Measurements from ENCODE around the gene GPR151.

Gene GPR151

GRCh38 chr5:146527785-146528184, 11.8 kb upstream of the GPR151 start:
- no peaks in the 10 kb centered on the region for H3K9me2 ChIP-seq (replicated peaks; ENCODE audit: control insufficient read depth, low read length)
- H3K4me3 ChIP-seq (ENCODE audit: low read length), result no peak overlapping the region
- no peaks in the 10 kb centered on the region for H3F3A ChIP-seq (ENCODE audit: control insufficient read depth, insufficient read depth)
- H3K36me3 ChIP-seq (ENCODE audit: control insufficient read depth, low read length), result no peaks in the 10 kb centered on the region
- H3K27ac ChIP-seq (ENCODE audit: low read depth, low read length), result no peak overlapping the region
- H4K20me1 ChIP-seq (ENCODE audit: control insufficient read depth, insufficient read depth, low read depth, low read length), result no peaks in the 10 kb centered on the region
- no peaks in the 10 kb centered on the region for H3K79me2 ChIP-seq (ENCODE audit: control insufficient read depth, low read length)
- TF ChIP-seq CTCF (IDR thresholded peaks at IDR 0.05; ENCODE audit: low read depth, low read length, poor library complexity, severe bottlenecking) (no peak), EZH2phosphoT487 (IDR thresholded peaks at IDR 0.05; ENCODE audit: borderline replicate concordance, low read length) (no peak)
- H3K4me2 ChIP-seq (ENCODE audit: low read length), result no peak overlapping the region
- no peaks in the 10 kb centered on the region for H3K4me1 ChIP-seq (ENCODE audit: control insufficient read depth, low read length)
- H3K9me3 ChIP-seq (ENCODE audit: control insufficient read depth, insufficient read depth, low read length), result no peaks in the 10 kb centered on the region
- H3K27me3 ChIP-seq (ENCODE audit: control insufficient read depth, low read length), result peaks cover 18% of the 10 kb centered on the region

GRCh38 chr5:146523698-146524097, 7.7 kb upstream of the GPR151 start:
- Histone ChIP-seq H3K4me3 (ENCODE audit: low read length) (no peak overlapping the region), H3K27me3 (ENCODE audit: control insufficient read depth, low read length) (peaks cover 27% of the 10 kb centered on the region), H4K20me1 (ENCODE audit: control insufficient read depth, insufficient read depth, low read depth, low read length) (no peaks in the 10 kb centered on the region), H3F3A (ENCODE audit: control insufficient read depth, insufficient read depth) (no peaks in the 10 kb centered on the region), H3K4me1 (ENCODE audit: control insufficient read depth, low read length) (peaks cover 6% of the 10 kb centered on the region), H3K27ac (ENCODE audit: low read depth, low read length) (no peak overlapping the region), H3K79me2 (ENCODE audit: control insufficient read depth, low read length) (no peaks in the 10 kb centered on the region), H3K36me3 (ENCODE audit: control insufficient read depth, low read length) (no peaks in the 10 kb centered on the region), H3K9me2 (replicated peaks; ENCODE audit: control insufficient read depth, low read length) (no peaks in the 10 kb centered on the region), H3K9me3 (ENCODE audit: control insufficient read depth, insufficient read depth, low read length) (no peaks in the 10 kb centered on the region), H3K4me2 (ENCODE audit: low read length) (no peak overlapping the region)
- no peak for TF ChIP-seq EZH2phosphoT487 (IDR thresholded peaks at IDR 0.05; ENCODE audit: borderline replicate concordance, low read length)
- no peak for TF ChIP-seq CTCF (IDR thresholded peaks at IDR 0.05; ENCODE audit: low read depth, low read length, poor library complexity, severe bottlenecking)

GRCh38 chr5:146521403-146522106, 5.6 kb upstream of the GPR151 start:
- no peaks in the 10 kb centered on the region for H3F3A ChIP-seq (ENCODE audit: control insufficient read depth, insufficient read depth)
- TF ChIP-seq CTCF (IDR thresholded peaks at IDR 0.05; ENCODE audit: low read depth, low read length, poor library complexity, severe bottlenecking) (no peak), EZH2phosphoT487 (IDR thresholded peaks at IDR 0.05; ENCODE audit: borderline replicate concordance, low read length) (no peak)

More at GRCh38 chr5:146521403-146522106, 5.6 kb upstream of the GPR151 start:
- no peaks in the 10 kb centered on the region for H3K9me2 ChIP-seq (replicated peaks; ENCODE audit: control insufficient read depth, low read length)
- H3K4me2 ChIP-seq (ENCODE audit: low read length), result no peak overlapping the region
- no peaks in the 10 kb centered on the region for H3K9me3 ChIP-seq (ENCODE audit: control insufficient read depth, insufficient read depth, low read length)
- no peak overlapping the region for H3K4me3 ChIP-seq (ENCODE audit: low read length)
- no peaks in the 10 kb centered on the region for H3K36me3 ChIP-seq (ENCODE audit: control insufficient read depth, low read length)
- no peak overlapping the region for H3K27ac ChIP-seq (ENCODE audit: low read depth, low read length)
- H4K20me1 ChIP-seq (ENCODE audit: control insufficient read depth, insufficient read depth, low read depth, low read length), result no peaks in the 10 kb centered on the region
- peaks cover 9% of the 10 kb centered on the region for H3K4me1 ChIP-seq (ENCODE audit: control insufficient read depth, low read length)
- H3K27me3 ChIP-seq (ENCODE audit: control insufficient read depth, low read length), result peaks cover 20% of the 10 kb centered on the region
- H3K79me2 ChIP-seq (ENCODE audit: control insufficient read depth, low read length), result no peaks in the 10 kb centered on the region

Measured in DOHH2 (cell line).